Ramos (cell line): Measurements from ENCODE around the gene PDE4A.
"Not testable (repeated sequence)": the region's sequence is repeated elsewhere in the genome, so short reads cannot be mapped to it uniquely, and the experiment has no call there.

Source experiments
- in situ Hi-C: fragments of 300-500 bp; cut with MboI; formaldehyde crosslinking; loops from one replicate; pipeline ENCODE4 v1.14.3; 2022; ENCODE audit warnings: low sequenced_read_pairs; ENCODE audit not compliant: unreplicated experiment

Gene PDE4A

DNA sequence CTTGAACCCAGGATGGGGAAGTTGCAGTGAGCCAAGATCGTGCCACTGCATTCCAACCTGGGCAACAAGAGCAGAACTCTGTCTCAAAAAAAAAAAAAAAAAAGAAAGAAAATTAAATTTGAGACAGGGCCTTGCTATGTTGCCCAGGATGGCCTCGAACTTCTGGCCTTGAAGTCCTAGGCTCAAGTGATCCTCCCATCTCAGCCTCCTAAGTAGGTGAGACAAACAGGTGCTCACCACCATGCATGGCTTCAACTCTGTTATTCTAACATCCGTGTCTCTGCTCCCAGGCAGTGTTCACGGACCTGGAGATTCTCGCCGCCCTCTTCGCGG lies 40.3 kb downstream of the PDE4A start:
- in situ Hi-C loops: no loop called here

DNA sequence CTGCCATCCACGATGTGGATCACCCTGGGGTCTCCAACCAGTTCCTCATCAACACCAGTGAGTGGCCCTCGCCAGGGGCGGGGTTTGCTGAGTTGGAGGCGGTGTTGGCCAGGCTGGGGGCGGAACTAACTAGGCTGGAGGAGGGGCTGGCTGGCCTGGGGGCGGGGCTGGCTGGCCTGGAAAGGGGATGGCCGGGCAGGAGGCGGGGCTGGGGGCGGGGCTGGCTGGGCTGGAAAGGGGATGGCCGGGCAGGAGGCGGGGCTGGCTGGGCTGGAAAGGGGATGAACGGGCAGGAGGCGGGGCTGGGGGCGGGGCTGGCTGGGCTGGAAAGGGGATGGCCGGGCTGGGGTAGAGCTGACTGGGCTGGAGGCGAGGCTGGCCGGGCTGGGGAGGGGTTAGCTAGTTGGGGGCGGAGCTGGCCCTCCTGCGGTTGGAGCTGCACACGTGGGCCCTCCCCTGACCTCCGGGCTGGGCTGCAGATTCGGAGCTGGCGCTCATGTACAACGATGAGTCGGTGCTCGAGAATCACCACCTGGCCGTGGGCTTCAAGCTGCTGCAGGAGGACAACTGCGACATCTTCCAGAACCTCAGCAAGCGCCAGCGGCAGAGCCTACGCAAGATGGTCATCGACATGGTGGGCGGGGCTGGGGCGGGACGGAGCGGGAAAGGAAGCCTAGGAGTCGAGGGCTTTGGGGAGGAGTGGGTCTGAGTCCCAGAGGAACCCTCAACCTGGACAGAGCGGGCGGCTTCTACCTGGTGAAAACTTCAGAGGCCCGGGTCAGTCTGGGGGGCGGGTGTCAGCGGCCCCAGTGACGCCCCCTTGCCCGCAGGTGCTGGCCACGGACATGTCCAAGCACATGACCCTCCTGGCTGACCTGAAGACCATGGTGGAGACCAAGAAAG lies 41.0 kb downstream of the PDE4A start:
- in situ Hi-C loops: no loop called here

DNA sequence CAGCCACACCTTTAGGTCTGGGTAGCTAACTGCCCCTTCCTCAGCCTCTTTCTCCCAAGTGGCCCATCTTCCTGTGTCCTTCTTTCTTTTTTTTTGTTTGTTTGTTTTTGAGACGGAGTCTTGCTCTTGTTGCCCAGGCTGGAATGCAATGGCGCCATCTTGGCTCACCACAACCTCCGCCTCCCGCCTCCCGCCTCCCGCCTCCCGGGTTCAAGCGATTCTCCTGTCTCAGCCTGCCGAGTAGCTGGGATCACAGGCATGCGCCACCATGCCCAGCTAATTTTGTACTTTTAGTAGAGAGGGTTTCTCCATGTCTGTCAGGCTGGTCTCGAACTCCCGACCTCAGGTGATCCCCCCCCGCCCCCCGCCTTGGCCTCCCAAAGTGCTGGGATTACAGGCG lies 41.7 kb downstream of the PDE4A start:
- in situ Hi-C loops: not testable (repeated sequence)

DNA sequence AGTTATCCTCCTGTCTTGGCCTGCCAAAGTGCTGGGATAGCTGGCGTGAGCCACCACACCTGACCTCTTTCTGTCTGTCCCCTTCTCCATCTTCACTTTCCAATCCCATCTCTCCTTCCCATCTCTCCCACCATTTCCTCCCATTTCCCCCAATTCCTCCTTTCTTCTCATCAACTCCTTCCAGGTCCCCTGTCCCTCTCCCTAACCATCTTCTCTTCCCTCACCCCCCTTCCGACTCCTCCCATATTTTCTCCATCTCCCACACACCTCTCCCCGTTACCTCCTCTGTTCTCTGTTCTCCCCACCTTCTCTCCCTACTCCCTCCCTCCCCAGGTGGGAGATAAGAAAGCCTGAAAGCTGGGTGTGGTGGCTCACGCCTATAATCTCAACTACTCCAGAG lies 42.2 kb downstream of the PDE4A start:
- in situ Hi-C loops: no loop called here

DNA sequence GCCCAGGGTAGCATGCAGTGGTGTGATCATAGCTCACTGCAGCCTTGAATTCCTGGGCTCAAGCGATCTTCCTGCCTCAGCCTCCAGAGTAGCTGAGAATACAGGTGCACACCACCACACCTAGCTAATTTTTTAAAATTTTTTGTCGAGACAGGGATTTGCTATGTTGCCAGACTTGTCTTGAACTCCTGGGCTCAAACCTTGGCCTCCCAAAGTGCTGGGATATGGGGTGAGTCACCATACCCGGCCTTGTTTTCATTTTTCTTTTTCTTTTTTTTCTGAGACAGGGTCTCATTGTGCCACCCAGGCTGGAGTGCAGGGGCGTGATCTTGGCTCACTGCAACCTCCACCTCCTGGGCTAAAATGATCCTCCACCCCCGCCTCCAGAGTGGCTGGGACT lies 44.1 kb downstream of the PDE4A start:
- in situ Hi-C loops: no loop called here

DNA sequence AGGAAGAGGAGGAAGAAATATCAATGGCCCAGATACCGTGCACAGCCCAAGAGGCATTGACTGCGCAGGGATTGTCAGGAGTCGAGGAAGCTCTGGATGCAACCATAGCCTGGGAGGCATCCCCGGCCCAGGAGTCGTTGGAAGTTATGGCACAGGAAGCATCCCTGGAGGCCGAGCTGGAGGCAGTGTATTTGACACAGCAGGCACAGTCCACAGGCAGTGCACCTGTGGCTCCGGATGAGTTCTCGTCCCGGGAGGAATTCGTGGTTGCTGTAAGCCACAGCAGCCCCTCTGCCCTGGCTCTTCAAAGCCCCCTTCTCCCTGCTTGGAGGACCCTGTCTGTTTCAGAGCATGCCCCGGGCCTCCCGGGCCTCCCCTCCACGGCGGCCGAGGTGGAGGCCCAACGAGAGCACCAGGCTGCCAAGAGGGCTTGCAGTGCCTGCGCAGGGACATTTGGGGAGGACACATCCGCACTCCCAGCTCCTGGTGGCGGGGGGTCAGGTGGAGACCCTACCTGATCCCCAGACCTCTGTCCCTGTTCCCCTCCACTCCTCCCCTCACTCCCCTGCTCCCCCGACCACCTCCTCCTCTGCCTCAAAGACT lies 46.9 kb downstream of the PDE4A start:
- in situ Hi-C loops: no loop called here

DNA sequence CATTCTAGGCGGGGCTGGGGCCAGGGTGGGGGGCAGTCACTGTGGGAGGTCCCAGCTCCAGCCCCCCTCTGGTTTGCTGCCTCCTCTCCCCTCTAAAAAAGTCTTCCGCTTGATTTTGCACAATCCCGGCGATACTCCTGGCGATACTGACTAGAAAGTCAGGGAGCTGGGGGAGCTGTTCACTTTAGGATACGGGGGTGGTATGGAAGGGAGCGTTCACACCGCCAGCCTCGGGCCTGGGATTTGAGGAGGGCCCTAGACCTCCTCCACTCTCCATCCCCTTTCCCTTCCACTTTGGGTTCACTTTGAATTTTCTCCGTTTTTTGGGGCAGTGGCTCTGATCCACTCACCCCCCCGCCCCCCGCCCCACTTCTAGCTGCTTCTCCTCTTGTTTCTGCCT lies 47.8 kb downstream of the PDE4A start:
- in situ Hi-C loops: no loop called here

DNA sequence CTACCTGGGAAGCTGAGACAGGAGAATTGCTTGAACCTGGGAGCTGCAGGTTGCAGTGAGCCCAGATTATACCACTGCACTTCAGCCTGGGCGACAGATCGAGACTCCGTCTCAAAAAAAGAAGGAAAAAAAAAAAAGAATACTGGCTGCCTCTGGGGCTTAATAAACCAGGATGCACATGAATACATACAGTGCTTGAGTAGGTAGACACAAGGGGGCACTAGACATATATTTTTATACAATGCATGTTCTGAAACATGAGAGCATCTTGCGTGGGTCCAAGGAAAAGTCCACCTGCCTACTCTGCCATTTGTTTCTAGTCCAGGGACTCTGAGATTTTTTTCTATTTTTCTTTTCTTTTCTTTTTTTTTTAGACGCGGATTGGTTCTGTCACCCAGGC lies 51.6 kb downstream of the PDE4A start:
- in situ Hi-C loops: no loop called here

DNA sequence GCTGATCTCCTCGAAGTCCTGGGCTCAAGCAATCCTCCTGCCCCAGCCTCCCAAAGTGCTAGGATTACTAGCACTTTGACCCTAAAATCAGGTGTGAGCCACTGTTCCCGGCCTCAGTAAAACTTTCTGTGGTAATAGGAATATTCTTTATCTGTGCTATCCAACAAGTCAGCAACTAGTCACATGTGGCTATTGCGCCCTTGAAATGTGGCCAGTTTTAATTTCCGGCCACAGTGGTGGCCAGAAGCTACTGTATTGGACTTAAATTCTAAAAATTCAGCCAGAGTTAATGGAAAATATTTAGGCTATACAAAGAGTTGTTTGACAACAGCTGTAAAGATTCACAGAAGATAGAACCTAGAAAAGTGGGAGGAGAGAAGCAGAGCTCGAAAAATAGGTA lies 52.9 kb downstream of the PDE4A start:
- in situ Hi-C loops: no loop called here

DNA sequence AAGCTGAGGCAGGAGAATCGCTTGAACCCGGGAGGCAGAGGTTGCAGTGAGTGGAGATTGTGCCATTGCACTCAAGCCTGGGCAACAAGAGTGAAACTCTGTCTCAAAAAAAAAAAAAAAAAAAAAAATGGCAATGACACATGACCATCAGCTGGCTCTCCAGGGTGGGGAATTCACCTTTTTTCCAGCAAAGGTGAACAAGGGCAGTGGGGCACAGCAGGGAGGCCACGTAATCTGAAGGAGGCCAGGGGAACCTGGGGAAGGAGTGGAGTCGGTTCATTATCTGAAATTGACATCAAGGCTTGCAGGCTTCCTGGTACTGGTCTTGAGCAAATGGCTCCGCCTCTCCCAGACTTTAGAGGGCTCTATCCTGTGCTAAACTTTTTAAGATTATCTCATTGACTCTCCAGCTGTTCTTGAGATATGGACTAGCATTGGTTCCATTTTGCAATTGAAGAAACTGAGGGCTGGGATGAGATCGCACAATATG lies 54.7 kb downstream of the PDE4A start:
- in situ Hi-C loops: no loop called here

DNA sequence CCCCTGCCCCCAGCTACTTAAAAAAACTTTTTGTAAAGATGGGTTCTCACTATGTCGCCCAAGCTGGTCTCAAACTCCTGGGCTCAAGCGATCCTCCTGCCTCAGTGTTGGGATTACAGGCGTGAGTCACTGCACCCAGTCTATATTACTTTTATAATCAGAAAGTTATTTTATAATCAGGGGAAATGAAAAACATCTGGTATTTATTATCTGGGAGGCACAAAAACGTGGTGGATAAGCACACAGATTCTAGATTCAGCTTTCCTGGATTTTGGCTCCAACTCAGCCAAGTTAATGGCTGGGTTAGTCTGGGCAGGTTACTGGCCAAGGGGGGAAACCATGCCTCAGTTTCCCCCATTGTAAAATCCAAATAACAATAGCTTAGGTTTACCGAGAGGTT lies 58.1 kb downstream of the PDE4A start:
- in situ Hi-C loops: no loop called here

DNA sequence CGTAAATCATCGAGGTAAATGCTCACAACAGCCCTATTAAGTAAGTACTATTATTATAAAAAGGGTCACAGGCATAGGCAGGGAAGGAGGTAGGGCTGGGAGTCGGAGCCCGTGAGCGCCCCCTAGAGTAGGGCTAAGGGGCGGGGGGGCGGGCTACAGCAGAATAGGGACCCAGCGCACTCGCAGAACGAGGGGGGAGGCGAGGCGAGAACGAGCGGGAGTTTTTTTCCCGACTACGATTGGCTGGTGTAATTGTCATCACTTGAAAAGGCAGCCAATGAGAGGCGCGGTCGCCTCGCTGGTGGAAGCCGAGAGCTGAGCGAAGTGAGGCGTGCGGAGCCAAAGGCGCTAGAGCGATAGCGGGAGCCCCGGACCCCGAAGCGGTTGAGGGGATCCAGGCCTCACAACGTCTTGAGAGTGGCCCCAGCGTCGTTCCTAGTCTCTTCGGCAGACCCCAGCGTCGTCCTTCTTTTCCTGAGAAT lies 58.6 kb downstream of the PDE4A start:
- in situ Hi-C loops: no loop called here

DNA sequence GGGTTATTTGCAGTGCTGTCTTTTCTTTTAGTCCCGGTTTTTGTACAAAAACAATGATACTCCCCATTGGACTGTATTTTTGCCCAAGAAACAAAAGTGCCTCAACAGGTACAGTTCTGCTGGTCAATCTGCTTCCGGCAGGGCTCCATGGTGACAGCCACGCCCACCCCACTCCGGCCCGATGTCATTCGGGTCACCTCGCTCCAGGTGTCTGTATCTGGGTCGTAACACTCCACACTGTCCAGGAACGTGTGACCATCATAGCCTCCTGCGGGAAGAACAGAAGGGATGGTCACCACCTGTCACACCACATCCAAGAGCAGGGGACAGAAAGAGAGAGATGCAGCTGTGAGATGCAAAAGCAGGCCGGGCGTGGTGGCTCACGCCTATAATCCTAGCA lies 66.2 kb downstream of the PDE4A start:
- in situ Hi-C loops: no loop called here

DNA sequence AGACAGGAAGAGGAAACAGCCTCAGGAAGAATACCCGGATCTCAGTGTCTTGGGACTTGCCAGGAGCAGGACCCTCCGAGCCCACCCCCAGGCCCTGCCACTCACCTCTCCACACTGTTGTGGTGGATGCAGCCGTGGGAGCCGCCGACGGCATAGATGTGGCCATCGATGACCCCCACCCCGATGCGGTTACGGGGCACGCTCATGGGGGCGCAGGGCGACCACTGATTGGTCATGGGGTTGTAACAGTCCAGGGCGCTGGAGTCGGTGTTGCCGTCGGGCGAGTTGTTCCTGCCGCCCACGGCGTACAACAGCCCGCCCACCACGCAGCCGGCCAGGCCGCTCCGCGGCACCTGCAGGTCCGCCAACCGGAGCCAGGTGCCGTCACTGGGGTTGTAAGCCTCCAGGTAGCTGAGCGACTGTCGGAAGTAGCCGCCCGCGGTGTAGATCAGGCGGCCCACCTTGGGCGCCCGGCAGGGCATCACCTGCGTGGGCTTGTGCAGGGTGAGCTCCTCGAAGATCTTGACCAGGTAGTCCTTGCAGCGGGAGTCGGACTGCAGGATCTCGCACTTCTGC lies 71.2 kb downstream of the PDE4A start:
- in situ Hi-C loops: no loop called here

DNA sequence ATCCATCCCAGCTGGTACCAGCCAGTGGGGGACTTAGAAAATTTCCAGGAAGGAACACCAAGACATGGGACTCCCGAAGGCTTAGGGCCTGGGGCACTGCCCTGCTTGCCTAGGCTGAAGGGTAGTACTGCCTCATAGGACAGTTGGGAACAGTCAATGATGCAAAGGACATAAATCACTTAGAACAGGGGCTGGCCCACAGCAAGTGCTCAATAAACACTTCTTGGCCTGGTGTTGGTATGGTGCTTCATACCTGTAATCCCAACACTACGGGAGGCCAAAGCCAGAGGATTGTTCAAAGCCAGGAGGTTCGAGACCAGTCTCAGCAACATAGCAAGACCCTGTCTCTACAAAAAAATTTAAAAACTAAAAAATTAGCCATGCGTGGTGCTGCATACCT lies 77.0 kb downstream of the PDE4A start:
- in situ Hi-C loops: no loop called here

DNA sequence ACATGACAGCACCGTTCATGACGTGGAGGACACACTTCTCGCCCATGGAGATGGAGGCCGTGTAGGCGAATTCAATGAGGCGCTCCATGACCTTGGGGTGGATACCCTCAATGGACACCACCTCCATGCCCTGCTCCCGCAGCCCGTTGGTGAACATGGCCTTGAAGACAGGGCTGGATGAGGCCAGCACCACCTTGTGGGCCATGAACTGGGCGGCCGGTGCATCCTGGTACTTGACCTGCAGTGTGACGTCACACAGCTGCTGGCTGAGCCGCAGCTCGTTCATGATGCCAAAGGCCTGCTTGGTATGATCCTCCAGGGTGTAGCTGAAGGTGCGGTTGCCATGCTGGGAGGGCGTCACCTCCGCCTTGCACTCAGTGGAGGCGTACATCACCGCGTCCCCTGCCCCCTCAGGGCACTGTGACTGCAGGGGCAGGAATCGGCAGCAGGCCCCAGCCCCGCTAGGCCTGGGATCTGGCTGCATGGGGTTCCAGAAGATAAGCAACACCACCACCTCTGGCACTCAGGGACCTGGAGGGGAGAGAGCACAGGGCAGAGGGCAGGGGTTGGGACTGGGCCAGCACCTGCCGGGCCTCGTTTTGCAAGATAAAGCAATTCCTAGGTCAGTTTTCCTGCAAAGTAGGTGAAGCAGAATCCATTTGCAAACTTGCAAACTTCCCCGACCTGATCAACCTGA lies 79.4 kb downstream of the PDE4A start:
- in situ Hi-C loops: no loop called here

DNA sequence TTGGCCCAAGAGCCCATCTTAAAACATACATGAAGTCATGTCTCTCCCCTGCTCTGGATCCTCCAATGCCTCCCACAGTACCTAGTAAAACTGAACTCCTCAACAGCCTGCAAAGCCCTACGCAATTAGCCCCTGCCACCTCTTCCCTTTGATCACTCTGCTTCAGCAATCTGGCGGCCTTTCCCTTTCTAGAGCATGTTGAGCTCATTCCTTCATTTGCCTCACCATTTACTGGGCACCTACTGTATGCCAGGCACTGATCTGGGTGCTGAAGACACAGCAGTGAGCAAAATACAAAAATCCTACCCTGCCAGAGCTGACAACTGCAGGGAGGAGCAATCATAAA lies 79.9 kb downstream of the PDE4A start:
- in situ Hi-C loops: no loop called here

DNA sequence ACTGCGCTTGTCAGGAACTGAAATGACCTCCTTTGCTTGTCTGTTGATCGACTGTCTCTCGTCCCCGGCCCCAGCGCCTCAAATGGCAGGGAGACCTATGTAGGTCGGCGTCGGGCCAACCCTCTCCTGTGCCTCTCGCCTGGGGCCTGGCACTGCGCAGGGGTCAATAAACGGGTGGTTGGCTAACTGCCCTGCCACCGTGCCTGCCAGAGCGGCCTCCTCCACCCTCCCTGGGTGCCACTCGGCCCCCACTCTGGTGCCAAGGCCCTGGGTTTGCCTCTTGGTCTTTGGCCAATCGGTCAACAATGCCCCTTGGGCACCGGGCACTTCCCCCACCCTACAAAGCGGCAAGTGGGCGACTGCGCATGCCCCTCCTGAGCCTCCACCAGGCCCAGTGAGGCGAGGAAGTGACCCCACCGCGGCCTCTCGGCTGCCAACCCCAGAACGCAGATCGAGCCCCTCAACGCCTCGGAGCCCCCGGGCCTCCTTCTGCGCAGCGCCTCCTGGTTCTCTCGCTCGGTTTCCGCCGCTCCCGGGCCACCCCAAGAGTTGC lies 81.7 kb downstream of the PDE4A start:
- in situ Hi-C loops: no loop called here

DNA sequence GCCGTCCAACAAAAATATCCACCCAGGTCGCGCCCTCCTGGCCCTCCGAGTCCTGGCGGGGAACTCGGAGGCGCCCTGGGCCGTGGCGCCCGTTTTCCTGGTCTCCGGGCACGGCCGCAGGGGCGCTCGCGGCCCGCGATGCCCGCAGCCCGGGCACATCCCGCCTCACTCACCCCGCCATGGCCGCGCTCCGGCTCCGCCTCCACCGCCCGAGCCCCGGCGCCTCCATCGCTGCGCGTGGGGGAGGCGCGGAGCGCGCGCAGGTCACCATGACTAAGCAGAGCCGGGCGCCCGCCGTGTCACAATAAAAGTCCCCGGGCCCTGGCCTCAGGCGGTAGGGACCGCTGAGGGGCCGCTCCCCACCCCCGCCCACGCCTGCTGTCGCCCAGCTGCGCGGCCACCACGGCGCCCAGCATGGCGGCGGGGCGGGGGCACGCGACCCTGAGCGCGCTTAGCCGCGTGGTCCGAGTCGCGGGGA lies 82.2 kb downstream of the PDE4A start:
- in situ Hi-C loops: no loop called here

DNA sequence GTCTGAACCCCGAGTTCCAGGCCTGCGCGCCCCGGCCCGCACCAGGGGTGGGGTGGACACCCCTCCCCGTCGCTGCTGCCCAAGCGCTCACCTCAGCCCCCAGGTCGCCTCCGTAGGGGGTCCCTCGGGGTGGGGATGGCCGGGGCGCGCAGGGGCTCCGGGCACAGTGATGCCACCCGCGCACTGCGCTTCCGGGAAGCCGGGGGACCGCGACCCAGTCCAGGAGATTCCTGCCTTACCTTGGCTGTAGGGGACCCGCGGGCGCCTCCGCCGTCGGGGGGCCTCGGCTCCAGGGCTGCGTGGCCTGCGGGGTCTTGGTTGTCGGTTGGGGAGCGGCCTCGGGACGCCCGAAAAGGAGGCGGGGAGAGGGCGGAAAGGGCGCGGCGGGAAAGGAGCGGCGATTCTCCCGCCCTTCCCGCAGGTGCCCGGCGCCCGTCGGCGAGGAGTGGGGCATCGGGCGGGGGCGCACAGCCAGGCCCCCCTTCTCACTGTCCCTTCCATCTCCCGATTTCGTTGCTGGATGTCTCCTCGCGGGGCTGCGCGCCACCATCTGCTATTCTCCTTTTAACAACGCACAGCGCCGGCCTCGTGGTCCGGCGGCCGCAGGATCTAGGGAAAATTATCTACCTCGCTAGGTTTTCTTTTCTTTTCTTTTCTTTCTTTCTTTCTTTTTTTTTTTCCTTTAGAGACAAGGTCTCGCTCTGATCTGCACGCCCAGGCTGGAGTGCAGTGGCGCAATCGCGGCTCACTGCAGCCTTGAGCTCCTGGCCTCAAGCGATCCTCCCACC lies 82.9 kb downstream of the PDE4A start, which contains the start of gene KEAP1:
TSS of gene KEAP1 (minus strand) at position 355 of the 788 bp plus-strand sequence. CDS start 3,323 bp downstream, outside the sequence.
- in situ Hi-C loops: no loop called here
